GM19035 (cell line): ENCODE results near the gene DTX1.

Experiments
- ATAC-seq: cut with Tn5 transposase; IDR thresholded peaks from one replicate; pipeline ENCODE4 v1.9.1; 2021; ENCODE audit not compliant: unreplicated experiment

Gene DTX1

GRCh38 chr12:113092607-113093408 is 36.3 kb downstream of the DTX1 start:
- ATAC-seq, result no peak

- no peak for ATAC-seq
Observed at GRCh38 chr12:113093409-113094101, 37.0 kb downstream of the DTX1 start.

GRCh38 chr12:113094738-113095137 is 38.2 kb downstream of the DTX1 start:
- ATAC-seq, result no peak

GRCh38 chr12:113095405-113095804 is 38.9 kb downstream of the DTX1 start:
- ATAC-seq, result no peak

GRCh38 chr12:113096675-113097461 is 40.3 kb downstream of the DTX1 start:
- no peak for ATAC-seq

- no peak for ATAC-seq
Observed at GRCh38 chr12:113097716-113098440, 41.3 kb downstream of the DTX1 start.

- no peak for ATAC-seq
Observed at GRCh38 chr12:113098441-113099028, 42.0 kb downstream of the DTX1 start.

- no peak for ATAC-seq
Observed at GRCh38 chr12:113099364-113099763, 42.8 kb downstream of the DTX1 start.

- no peak for ATAC-seq
Observed at GRCh38 chr12:113099764-113100163, 43.2 kb downstream of the DTX1 start.

- no peak for ATAC-seq
Observed at GRCh38 chr12:113101751-113102150, 45.2 kb downstream of the DTX1 start.

GRCh38 chr12:113102811-113103210 is 46.3 kb downstream of the DTX1 start:
- ATAC-seq, result no peak

- ATAC-seq, result peak; percentile 46
Observed at GRCh38 chr12:113103756-113104450, 47.4 kb downstream of the DTX1 start.

GRCh38 chr12:113104953-113105510 is 48.5 kb downstream of the DTX1 start:
- ATAC-seq, result no peak

GRCh38 chr12:113105606-113106271 is 49.2 kb downstream of the DTX1 start:
- no peak for ATAC-seq

- ATAC-seq, result no peak
Observed at GRCh38 chr12:113106361-113106760, 49.8 kb downstream of the DTX1 start.

GRCh38 chr12:113108308-113108707 is 51.8 kb downstream of the DTX1 start:
- ATAC-seq, result no peak

GRCh38 chr12:113109360-113109759 is 52.8 kb downstream of the DTX1 start:
- ATAC-seq, result no peak

- no peak for ATAC-seq
Observed at GRCh38 chr12:113109872-113110599, 53.5 kb downstream of the DTX1 start.
